ENCODE data around the gene STK32B. TPM values are rescaled to one million over a fixed set of nuclear protein-coding genes. Genes with fewer than 3 reads are reported as not detected.

Gene STK32B
- total and polyA plus RNA-seq, 9 of the 15 experiments (the other 6 are each of a cell fraction or from before 2014, with no cell fraction given): 0.03 to 0.20 (median 0.07) TPM; not detected in 2

DNA sequence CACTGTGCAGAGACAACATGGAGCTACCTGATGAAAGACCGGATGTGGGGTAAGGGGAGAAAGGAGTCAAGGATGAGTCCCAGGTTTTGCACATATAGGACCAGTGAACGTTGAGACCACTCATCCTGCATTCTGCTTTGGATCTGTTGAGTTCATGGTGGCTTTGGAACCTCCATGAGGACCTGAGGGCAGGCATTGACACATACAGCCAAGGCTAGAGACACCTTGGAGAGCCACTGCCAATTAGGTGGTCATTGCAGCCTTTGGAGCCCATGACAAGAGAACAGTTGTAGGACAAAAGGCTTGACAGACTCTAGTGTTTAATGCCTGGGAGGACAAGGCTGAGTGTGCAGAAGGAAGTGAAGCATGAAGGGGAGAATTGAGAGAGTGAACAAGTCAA, 87.9 kb downstream of the STK32B start:
- 0% methylated on average over 2 of the region's 2 CpGs for WGBS (ENCODE audit: insufficient coverage, low coverage, missing lambda C conversion rate)
- H3K9me3 ChIP-seq (replicated peaks; ENCODE audit: control insufficient read depth, insufficient read depth, low read depth, low read length): no peaks in the 10 kb centered on the region
- H3K79me2 ChIP-seq (ENCODE audit: control insufficient read depth, insufficient read depth, low read length): no peaks in the 10 kb centered on the region
- peaks cover 3 to 8% of the 10 kb centered on the region in 2 experiments; a peak in 2 of 5 replicates for H3K4me1 ChIP-seq (replicated peaks in 1 of 2; ENCODE audit: control insufficient read depth in 2 of 2, insufficient read depth in 2 of 2, low read length in 2 of 2)
- TF ChIP-seq ZNF551 (CRISPR knock-in tag; IDR thresholded peaks at IDR 0.05) (no peak), TBL1XR1 (IDR thresholded peaks at IDR 0.05; ENCODE audit: low read length in 2 of 2) (no peak), KAT2B (IDR thresholded peaks at IDR 0.05; ENCODE audit: low read depth, low read length) (no peak), ZNF695 (CRISPR knock-in tag; IDR thresholded peaks at IDR 0.05) (no peak), ZNF140 (CRISPR knock-in tag; IDR thresholded peaks at IDR 0.05) (no peak), NR2C1 (IDR thresholded peaks at IDR 0.05) (no peak), NR2C1 (tag; IDR thresholded peaks at IDR 0.05) (no peak), NFE2L1 (tag; IDR thresholded peaks at IDR 0.05; ENCODE audit: borderline replicate concordance, low read depth) (no peak), TRIM28 (IDR thresholded peaks at IDR 0.05) (no peak), BRD4 (IDR thresholded peaks at IDR 0.05) (no peak)
- TF ChIP-seq, protein P1, sequence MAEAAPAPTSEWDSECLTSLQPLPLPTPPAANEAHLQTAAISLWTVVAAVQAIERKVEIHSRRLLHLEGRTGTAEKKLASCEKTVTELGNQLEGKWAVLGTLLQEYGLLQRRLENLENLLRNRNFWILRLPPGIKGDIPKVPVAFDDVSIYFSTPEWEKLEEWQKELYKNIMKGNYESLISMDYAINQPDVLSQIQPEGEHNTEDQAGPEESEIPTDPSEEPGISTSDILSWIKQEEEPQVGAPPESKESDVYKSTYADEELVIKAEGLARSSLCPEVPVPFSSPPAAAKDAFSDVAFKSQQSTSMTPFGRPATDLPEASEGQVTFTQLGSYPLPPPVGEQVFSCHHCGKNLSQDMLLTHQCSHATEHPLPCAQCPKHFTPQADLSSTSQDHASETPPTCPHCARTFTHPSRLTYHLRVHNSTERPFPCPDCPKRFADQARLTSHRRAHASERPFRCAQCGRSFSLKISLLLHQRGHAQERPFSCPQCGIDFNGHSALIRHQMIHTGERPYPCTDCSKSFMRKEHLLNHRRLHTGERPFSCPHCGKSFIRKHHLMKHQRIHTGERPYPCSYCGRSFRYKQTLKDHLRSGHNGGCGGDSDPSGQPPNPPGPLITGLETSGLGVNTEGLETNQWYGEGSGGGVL (CRISPR knock-in tag; IDR thresholded peaks at IDR 0.05): no peak
- TF ChIP-seq, protein P2, sequence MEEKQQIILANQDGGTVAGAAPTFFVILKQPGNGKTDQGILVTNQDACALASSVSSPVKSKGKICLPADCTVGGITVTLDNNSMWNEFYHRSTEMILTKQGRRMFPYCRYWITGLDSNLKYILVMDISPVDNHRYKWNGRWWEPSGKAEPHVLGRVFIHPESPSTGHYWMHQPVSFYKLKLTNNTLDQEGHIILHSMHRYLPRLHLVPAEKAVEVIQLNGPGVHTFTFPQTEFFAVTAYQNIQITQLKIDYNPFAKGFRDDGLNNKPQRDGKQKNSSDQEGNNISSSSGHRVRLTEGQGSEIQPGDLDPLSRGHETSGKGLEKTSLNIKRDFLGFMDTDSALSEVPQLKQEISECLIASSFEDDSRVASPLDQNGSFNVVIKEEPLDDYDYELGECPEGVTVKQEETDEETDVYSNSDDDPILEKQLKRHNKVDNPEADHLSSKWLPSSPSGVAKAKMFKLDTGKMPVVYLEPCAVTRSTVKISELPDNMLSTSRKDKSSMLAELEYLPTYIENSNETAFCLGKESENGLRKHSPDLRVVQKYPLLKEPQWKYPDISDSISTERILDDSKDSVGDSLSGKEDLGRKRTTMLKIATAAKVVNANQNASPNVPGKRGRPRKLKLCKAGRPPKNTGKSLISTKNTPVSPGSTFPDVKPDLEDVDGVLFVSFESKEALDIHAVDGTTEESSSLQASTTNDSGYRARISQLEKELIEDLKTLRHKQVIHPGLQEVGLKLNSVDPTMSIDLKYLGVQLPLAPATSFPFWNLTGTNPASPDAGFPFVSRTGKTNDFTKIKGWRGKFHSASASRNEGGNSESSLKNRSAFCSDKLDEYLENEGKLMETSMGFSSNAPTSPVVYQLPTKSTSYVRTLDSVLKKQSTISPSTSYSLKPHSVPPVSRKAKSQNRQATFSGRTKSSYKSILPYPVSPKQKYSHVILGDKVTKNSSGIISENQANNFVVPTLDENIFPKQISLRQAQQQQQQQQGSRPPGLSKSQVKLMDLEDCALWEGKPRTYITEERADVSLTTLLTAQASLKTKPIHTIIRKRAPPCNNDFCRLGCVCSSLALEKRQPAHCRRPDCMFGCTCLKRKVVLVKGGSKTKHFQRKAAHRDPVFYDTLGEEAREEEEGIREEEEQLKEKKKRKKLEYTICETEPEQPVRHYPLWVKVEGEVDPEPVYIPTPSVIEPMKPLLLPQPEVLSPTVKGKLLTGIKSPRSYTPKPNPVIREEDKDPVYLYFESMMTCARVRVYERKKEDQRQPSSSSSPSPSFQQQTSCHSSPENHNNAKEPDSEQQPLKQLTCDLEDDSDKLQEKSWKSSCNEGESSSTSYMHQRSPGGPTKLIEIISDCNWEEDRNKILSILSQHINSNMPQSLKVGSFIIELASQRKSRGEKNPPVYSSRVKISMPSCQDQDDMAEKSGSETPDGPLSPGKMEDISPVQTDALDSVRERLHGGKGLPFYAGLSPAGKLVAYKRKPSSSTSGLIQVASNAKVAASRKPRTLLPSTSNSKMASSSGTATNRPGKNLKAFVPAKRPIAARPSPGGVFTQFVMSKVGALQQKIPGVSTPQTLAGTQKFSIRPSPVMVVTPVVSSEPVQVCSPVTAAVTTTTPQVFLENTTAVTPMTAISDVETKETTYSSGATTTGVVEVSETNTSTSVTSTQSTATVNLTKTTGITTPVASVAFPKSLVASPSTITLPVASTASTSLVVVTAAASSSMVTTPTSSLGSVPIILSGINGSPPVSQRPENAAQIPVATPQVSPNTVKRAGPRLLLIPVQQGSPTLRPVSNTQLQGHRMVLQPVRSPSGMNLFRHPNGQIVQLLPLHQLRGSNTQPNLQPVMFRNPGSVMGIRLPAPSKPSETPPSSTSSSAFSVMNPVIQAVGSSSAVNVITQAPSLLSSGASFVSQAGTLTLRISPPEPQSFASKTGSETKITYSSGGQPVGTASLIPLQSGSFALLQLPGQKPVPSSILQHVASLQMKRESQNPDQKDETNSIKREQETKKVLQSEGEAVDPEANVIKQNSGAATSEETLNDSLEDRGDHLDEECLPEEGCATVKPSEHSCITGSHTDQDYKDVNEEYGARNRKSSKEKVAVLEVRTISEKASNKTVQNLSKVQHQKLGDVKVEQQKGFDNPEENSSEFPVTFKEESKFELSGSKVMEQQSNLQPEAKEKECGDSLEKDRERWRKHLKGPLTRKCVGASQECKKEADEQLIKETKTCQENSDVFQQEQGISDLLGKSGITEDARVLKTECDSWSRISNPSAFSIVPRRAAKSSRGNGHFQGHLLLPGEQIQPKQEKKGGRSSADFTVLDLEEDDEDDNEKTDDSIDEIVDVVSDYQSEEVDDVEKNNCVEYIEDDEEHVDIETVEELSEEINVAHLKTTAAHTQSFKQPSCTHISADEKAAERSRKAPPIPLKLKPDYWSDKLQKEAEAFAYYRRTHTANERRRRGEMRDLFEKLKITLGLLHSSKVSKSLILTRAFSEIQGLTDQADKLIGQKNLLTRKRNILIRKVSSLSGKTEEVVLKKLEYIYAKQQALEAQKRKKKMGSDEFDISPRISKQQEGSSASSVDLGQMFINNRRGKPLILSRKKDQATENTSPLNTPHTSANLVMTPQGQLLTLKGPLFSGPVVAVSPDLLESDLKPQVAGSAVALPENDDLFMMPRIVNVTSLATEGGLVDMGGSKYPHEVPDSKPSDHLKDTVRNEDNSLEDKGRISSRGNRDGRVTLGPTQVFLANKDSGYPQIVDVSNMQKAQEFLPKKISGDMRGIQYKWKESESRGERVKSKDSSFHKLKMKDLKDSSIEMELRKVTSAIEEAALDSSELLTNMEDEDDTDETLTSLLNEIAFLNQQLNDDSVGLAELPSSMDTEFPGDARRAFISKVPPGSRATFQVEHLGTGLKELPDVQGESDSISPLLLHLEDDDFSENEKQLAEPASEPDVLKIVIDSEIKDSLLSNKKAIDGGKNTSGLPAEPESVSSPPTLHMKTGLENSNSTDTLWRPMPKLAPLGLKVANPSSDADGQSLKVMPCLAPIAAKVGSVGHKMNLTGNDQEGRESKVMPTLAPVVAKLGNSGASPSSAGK (IDR thresholded peaks at IDR 0.05): no peak
- ATAC-seq (no peak), DNase-seq (ENCODE audit: extremely low read depth in 1 of 4, low spot score in 3 of 4) (no peak), FAIRE-seq (no peak)
- no peak overlapping the region for H3K27ac ChIP-seq (ENCODE audit: extremely low read depth, low read depth, low read length)
- ChIA-PET POLR2A (no interaction called here), CTCF (ENCODE audit: low intra/inter-chr PET ratio) (no interaction called here)
- no peak overlapping the region for H3K4me2 ChIP-seq (ENCODE audit: insufficient read depth, low read length)
- H3K9me1 ChIP-seq (ENCODE audit: control insufficient read depth, insufficient read depth, low read length): no peaks in the 10 kb centered on the region
- H3K9ac ChIP-seq (ENCODE audit: insufficient read depth in 1 of 2, low read depth in 2 of 2, low read length in 2 of 2): no peak overlapping the region
- H3K4me3 ChIP-seq: no peak overlapping the region
- no peak overlapping the region for H2AFZ ChIP-seq (ENCODE audit: low read depth, low read length)
- no TSS peak for BruUV-seq (replicated peaks)
- in situ Hi-C loops (cut with MboI): no loop called here
- intact Hi-C loops (cut with micrococcal nuclease): no loop called here
- H3K36me3 ChIP-seq (ENCODE audit: control insufficient read depth, insufficient read depth, low read length): no peaks in the 10 kb centered on the region
- peaks cover 0 to 18% of the 10 kb centered on the region in 2 experiments; a peak in 2 of 5 replicates for H3K27me3 ChIP-seq (ENCODE audit: control insufficient read depth in 2 of 2, insufficient read depth in 2 of 2, low read length in 2 of 2)
- H4K20me1 ChIP-seq (replicated peaks; ENCODE audit: control insufficient read depth, insufficient read depth, low read length): no peaks in the 10 kb centered on the region
